ENCODE measurements around the gene NSUN5. TPM values are rescaled to one million over a fixed set of nuclear protein-coding genes. Genes with fewer than 3 reads are reported as not detected.

The NSUN5 gene
- polyA plus RNA-seq, 3 donors: 28.6 to 37.7 (median 31.3) TPM

DNA sequence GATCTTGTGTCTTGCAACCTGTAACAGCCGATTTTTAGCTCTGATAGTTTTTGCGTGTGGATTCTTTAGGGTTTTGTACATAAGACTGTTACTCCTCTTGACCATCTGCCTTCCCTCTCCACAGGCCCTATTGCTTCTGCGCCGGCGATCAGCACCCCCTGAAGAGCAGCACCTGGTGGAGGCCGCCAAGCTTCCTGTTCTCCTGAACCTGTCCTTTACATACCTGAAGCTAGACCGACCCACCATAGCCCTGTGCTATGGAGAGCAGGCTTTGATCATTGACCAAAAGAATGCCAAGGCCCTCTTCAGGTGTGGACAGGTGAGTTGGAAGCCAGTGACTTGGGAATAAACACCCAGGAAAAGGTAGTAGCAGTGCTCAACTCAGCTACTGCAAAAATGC is 31.9 kb upstream of the NSUN5 start:
- no peaks in the 10 kb centered on the region for H3K9me3 Mint-ChIP-seq
- H3K4me1 Mint-ChIP-seq: peaks cover 14% of the 10 kb centered on the region

DNA sequence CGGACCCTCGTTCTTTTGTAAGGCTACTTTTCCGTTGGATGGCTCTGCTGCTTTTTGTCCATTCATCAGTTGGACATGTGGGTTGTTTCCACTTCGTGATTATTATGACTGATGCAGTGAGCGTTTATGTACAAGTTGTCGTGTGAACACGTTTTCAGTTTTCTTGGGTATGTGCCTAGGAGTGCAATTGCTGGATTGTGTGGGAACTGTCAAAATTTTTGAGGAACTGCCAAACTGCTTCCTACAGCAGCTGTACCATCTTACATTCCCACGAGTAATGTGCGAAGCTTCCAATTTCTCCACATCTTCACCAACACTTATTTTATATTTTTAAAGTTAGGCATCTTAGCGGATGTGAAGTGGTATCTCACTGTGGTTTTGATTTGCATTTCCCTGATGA is 29.7 kb upstream of the NSUN5 start:
- no peaks in the 10 kb centered on the region for H3K27me3 ChIP-seq (ENCODE audit: control insufficient read depth in 2 of 2, insufficient read depth in 2 of 2, low read length in 2 of 2)
- intact Hi-C loops (cut with micrococcal nuclease): no loop called here
- WGBS (ENCODE audit: insufficient coverage): 100% methylated on average over 4 of the region's 10 CpGs

More for the DNA sequence above, 31.9 kb upstream of the NSUN5 start:
- Mint-ChIP-seq H3K27me3 (ENCODE audit: low read depth in 3 of 3) (peaks cover 3 to 22% (median 9%) of the 10 kb centered on the region in 3 donors), H3K36me3 (no peaks in the 10 kb centered on the region), H3K27ac (no peak overlapping the region), H3K4me3 (no peak overlapping the region)
- peaks cover 7 to 8% of the 10 kb centered on the region in 2 donors for H3K4me1 ChIP-seq (ENCODE audit: control insufficient read depth in 1 of 2, insufficient read depth in 2 of 2, low read length in 2 of 2)
- DNase-seq: no peak
- H3K9ac ChIP-seq (ENCODE audit: insufficient read depth, low read length, poor library complexity, severe bottlenecking): no peak overlapping the region
- TF ChIP-seq CTCF (IDR thresholded peaks at IDR 0.05): no peak
- no peaks in the 10 kb centered on the region for H3K79me2 ChIP-seq (ENCODE audit: insufficient read depth, low read length)
- no peaks in the 10 kb centered on the region for H3K27me3 ChIP-seq (ENCODE audit: control insufficient read depth in 2 of 2, insufficient read depth in 2 of 2, low read length in 2 of 2)
- no peak overlapping the region for H3K4me3 ChIP-seq (replicated peaks in 1 of 3; ENCODE audit: low read depth in 2 of 3, low read length in 3 of 3)
- no peaks in the 10 kb centered on the region for H4K20me1 ChIP-seq (ENCODE audit: insufficient read depth, low read length)
- no peaks in the 10 kb centered on the region for H3K9me3 ChIP-seq (replicated peaks in 1 of 2; ENCODE audit: control insufficient read depth in 1 of 2, insufficient read depth in 1 of 2, low read length in 2 of 2)
- H3K4me2 ChIP-seq (replicated peaks; ENCODE audit: extremely low read depth, low read length, poor library complexity, severe bottlenecking): no peak overlapping the region
- intact Hi-C loops (cut with micrococcal nuclease): no loop called here
- no peak overlapping the region for H3K27ac ChIP-seq (ENCODE audit: low read depth in 1 of 2, low read length in 2 of 2)
- H3K36me3 ChIP-seq (replicated peaks in 1 of 2; ENCODE audit: control insufficient read depth in 1 of 2, insufficient read depth in 2 of 2, low read length in 2 of 2): no peaks in the 10 kb centered on the region
- WGBS (ENCODE audit: insufficient coverage): no CpG with 5 or more reads among the region's 7 CpGs
- H2AFZ ChIP-seq (ENCODE audit: insufficient read depth, low read depth, low read length, poor library complexity, severe bottlenecking): no peak overlapping the region

More for the DNA sequence above, 29.7 kb upstream of the NSUN5 start:
- H2AFZ ChIP-seq (ENCODE audit: insufficient read depth, low read depth, low read length, poor library complexity, severe bottlenecking): no peak overlapping the region
- no peak overlapping the region for H3K27ac ChIP-seq (ENCODE audit: low read depth in 1 of 2, low read length in 2 of 2)
- Mint-ChIP-seq H3K27me3 (ENCODE audit: low read depth in 3 of 3) (peaks cover 0 to 16% (median 9%) of the 10 kb centered on the region in 3 donors), H3K4me3 (no peak overlapping the region), H3K9me3 (no peaks in the 10 kb centered on the region), H3K36me3 (no peaks in the 10 kb centered on the region), H3K4me1 (peaks cover 14% of the 10 kb centered on the region), H3K27ac (no peak overlapping the region)
- peaks cover 7 to 8% of the 10 kb centered on the region in 2 donors for H3K4me1 ChIP-seq (ENCODE audit: control insufficient read depth in 1 of 2, insufficient read depth in 2 of 2, low read length in 2 of 2)
- no peaks in the 10 kb centered on the region for H3K79me2 ChIP-seq (ENCODE audit: insufficient read depth, low read length)
- H3K9me3 ChIP-seq (replicated peaks in 1 of 2; ENCODE audit: control insufficient read depth in 1 of 2, insufficient read depth in 1 of 2, low read length in 2 of 2): no peaks in the 10 kb centered on the region
- no peak overlapping the region for H3K9ac ChIP-seq (ENCODE audit: insufficient read depth, low read length, poor library complexity, severe bottlenecking)
- H3K4me2 ChIP-seq (replicated peaks; ENCODE audit: extremely low read depth, low read length, poor library complexity, severe bottlenecking): no peak overlapping the region
- DNase-seq: no peak
- no peak overlapping the region for H3K4me3 ChIP-seq (replicated peaks in 1 of 3; ENCODE audit: low read depth in 2 of 3, low read length in 3 of 3)
- no peak for TF ChIP-seq CTCF (IDR thresholded peaks at IDR 0.05)
- no peaks in the 10 kb centered on the region for H3K36me3 ChIP-seq (replicated peaks in 1 of 2; ENCODE audit: control insufficient read depth in 1 of 2, insufficient read depth in 2 of 2, low read length in 2 of 2)
- no peaks in the 10 kb centered on the region for H4K20me1 ChIP-seq (ENCODE audit: insufficient read depth, low read length)
